Fibroblast of lung (primary cell): ENCODE measurements around the gene ZDHHC1.

ENCODE experiments used
- EZH2 ChIP-seq: IDR thresholded peaks from 2 replicates; pipeline ENCODE4 v1.5.1; 2012; ENCODE audit warnings: low read length, control low read depth, mild to moderate bottlenecking; ENCODE audit errors: missing control alignments
- TF ChIP-seq, protein P1 (sequence below), 2 donors: IDR thresholded peaks in 1 of 2; conservative IDR thresholded peaks in 1 of 2; 1 replicate in 1 of 2; 2 replicates in 1 of 2; pipeline ENCODE4 v1.5.1; 2011 to 2012; ENCODE audit warnings: low read length in 2 of 2, control low read depth in 1 of 2, inconsistent platforms in 1 of 2, low read depth in 1 of 2, mild to moderate bottlenecking in 1 of 2

DNA sequence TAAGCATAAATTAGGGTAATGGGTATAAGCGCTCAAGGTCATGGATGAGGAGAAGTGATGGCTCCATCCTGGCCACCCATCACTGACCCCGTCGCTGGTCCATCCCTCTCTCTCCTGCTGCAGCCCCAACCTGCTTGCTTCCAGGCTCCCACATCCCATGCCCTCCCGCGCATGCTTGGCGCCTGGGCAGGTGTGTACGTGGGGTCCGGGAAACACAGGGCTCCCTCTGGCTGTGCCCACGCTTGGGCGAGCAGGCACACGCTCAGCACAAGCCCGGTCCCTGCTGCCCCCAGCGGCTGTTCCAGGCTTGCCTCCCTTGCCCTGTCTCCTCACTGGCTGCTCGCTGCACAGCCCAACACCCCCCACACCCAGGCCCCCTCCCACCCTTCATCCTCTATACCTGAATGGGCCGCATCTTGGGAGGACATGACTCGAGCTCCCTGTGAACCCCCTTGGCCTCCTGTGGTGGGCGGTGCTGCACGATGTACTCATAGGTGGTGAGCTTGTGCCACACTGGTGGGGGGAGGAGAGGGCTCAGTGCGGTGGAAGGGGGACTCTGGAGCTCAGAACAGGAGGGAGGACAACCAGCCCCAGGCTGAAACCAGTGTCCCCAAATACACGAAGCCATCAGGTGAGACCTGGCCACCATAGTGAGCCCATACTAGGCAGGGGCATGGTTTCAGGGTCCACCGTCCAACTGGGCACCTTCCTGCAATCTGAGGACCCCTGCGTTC lies 18.3 kb downstream of the ZDHHC1 start:
- TF ChIP-seq, protein P1, sequence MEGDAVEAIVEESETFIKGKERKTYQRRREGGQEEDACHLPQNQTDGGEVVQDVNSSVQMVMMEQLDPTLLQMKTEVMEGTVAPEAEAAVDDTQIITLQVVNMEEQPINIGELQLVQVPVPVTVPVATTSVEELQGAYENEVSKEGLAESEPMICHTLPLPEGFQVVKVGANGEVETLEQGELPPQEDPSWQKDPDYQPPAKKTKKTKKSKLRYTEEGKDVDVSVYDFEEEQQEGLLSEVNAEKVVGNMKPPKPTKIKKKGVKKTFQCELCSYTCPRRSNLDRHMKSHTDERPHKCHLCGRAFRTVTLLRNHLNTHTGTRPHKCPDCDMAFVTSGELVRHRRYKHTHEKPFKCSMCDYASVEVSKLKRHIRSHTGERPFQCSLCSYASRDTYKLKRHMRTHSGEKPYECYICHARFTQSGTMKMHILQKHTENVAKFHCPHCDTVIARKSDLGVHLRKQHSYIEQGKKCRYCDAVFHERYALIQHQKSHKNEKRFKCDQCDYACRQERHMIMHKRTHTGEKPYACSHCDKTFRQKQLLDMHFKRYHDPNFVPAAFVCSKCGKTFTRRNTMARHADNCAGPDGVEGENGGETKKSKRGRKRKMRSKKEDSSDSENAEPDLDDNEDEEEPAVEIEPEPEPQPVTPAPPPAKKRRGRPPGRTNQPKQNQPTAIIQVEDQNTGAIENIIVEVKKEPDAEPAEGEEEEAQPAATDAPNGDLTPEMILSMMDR (conservative IDR thresholded peaks at IDR 0.05 in 1 of 2, IDR thresholded peaks at IDR 0.05 in 1 of 2; ENCODE audit: low read depth in 1 of 2, low read length in 2 of 2) = no peak
- no peak for TF ChIP-seq EZH2
